Suprapubic skin (tissue), 4 donors: ENCODE results near the gene RASAL3. TPM values are rescaled to one million over a fixed set of nuclear protein-coding genes. Genes with fewer than 3 reads are reported as not detected.
A peak's percentile ranks its signal among the peaks of the same experiment; 100 is the strongest.

Source experiments
- DNase-seq, 2 donors: peaks; one replicate each; pipeline ENCODE4 v3.0.0-alpha.2; 2019; ENCODE audit warnings: low spot score in 2 of 2
- H3K27ac ChIP-seq: fragments of 200-600 bp; sonication (generic); one replicate; pipeline ENCODE4 v1.5.1; 2019
- H3K27me3 ChIP-seq: fragments of 200-600 bp; sonication (generic); one replicate; pipeline ENCODE4 v1.5.1; 2019
- H3K36me3 ChIP-seq: fragments of 200-600 bp; sonication (generic); one replicate; pipeline ENCODE4 v1.5.1; 2019
- H3K4me1 ChIP-seq: fragments of 200-600 bp; sonication (generic); one replicate; pipeline ENCODE4 v1.5.1; 2019
- H3K4me3 ChIP-seq: fragments of 200-600 bp; sonication (generic); one replicate; pipeline ENCODE4 v1.5.1; 2019; ENCODE audit warnings: mild to moderate bottlenecking
- H3K9me3 ChIP-seq: fragments of 200-600 bp; sonication (generic); one replicate; pipeline ENCODE4 v1.5.1; 2019
- EP300 ChIP-seq: sonication (generic); formaldehyde crosslinking; IDR thresholded peaks from one replicate; pipeline ENCODE4 v1.6.1; 2017; ENCODE audit warnings: antibody characterized with exemption
- POLR2A ChIP-seq, 2 donors: fragments of 450-650 bp; IDR thresholded peaks; one replicate each; pipeline ENCODE4 v1.6.1; 2017; ENCODE audit warnings: antibody characterized with exemption in 2 of 2, mild to moderate bottlenecking in 2 of 2, moderate library complexity in 2 of 2
- POLR2AphosphoS5 ChIP-seq, 3 donors: sonication (generic); formaldehyde crosslinking; IDR thresholded peaks; one replicate each; pipeline ENCODE4 v1.6.1; 2017; ENCODE audit warnings: antibody characterized with exemption in 3 of 3
- WGBS: methylation state at CpG from one replicate; pipeline ENCODE4 v1.1.5; 2018; 5-methylcytosine and 5-hydroxymethylcytosine counted together
- total RNA-seq, 4 donors: library from RNA; depleted of rRNA; stranded (reverse); fragments of >200 nt; gene quantifications; one replicate each; pipeline ENCODE4 v1.1.0, GENCODE V29; 2016
- TF ChIP-seq, protein P1 (sequence below), 2 donors: fragments of 200-600 bp in 1 of 2; fragments of 450-650 bp in 1 of 2; sonication (generic) in 1 of 2; IDR thresholded peaks; one replicate each; pipeline ENCODE4 v1.5.1; 2016 to 2019; ENCODE audit warnings: antibody characterized with exemption in 2 of 2, mild to moderate bottlenecking in 1 of 2, moderate library complexity in 1 of 2

The RASAL3 gene
- total RNA-seq, 4 donors from 2014 or later = 0.70 to 2.4 (median 1.0) TPM

DNA sequence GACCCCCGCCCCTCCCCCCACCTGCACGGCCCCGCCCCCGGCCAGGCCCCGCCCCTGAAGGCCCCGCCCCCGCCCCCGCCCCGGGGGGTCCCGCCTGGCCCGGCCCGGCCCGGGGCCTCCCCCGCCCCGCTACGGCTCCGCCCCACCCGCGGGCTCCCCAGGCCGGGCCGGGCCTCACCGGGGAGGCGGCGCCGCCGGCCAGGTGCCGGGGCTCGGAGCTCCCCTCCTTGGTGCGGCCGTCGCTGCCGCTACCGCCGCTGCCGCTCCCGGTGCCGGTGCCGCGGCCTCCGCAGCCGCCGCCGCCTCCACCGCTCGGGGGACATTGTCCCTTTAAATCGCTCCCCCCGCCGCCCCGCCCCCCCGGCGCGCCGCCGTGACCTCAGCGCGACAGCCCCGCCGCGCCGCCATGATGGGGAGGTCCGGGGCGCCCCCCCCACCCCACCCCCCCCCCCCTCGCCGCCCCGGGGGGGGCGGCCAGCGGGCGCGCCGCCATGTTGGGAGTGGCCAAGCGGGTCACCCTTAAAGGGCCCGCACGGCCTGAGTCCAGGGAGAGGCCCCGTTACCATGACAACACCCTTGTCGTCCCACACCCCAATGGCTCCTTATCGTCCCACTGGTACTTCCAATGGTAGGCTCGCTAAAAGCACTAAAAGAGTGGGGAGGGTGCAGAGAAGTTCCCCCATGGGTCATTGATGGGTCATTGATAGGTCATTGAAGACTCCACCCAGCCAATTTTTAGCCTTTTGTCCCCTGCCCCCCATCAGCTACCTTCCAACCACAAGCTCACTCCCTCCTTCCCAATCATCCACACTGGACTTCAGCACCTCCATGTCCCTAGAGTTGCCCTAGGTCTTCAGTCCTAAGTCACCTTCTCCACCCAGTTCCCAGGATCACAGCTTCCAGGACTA, 14.5 kb downstream of the RASAL3 start, which contains the start of gene WIZ:
Gene WIZ (minus strand): TSS at position 337 of the 908 bp plus-strand sequence. CDS start 1,649 bp downstream, outside the sequence.
- peaks cover 26% of the 10 kb centered on the region for H3K4me1 ChIP-seq
- peak; percentile 90 to 91 for DNase-seq
- H3K27ac ChIP-seq = peak within 1 kb of the TSS; percentile 83
- peak within 1 kb of the TSS; percentile 79 for H3K4me3 ChIP-seq
- no peaks in the 10 kb centered on the region for H3K27me3 ChIP-seq
- 2% methylated on average over 18 of the region's 77 CpGs for WGBS
- TF ChIP-seq POLR2AphosphoS5 (IDR thresholded peaks at IDR 0.05) = no peak
- TF ChIP-seq POLR2A (IDR thresholded peaks at IDR 0.05) = no peak
- TF ChIP-seq EP300 = no peak
- H3K36me3 ChIP-seq = no peaks in the 10 kb centered on the region
- H3K9me3 ChIP-seq = no peaks in the 10 kb centered on the region

DNA sequence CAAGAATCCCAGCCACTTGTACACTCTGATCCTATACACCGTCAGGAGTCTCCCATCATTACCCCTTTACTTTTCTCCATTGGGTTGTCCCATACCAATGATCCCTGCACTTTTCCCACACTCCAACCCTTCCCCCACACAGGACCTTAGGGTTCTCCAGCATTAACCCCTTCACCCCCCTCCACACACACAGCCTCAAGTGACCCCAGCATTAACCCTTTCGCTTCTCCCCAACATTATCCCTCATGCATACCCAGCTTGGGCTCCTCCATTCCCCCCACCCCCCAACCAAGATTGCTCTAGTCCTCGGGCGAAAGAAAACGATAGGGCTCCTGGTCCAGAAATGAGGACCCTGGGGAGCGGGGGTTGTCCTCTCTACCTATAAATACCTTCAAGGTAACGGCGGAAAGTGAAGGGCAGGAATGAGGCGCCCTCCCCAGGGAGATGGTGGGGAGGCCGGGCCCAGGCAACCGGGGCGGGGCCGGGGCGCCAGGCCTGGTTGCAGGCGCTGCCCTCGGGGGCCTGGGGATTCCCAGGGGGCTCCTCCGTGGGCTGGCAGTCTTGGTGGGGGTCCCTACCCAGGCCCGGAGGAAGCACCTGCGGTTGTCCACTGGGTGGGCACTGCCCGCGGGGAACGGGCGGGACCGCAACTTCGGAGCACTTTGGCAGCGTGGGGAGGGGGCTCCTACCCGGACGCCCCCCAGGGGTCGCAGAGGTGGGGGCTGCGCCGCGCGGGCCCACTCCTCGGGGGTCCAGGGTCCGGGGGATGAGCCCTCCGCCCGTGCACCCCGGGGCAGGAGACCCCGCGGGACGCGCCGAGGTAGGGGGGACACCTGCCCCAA, 15.3 kb downstream of the RASAL3 start:
- H3K36me3 ChIP-seq = no peaks in the 10 kb centered on the region
- H3K27me3 ChIP-seq = no peaks in the 10 kb centered on the region
- 9% methylated on average over 14 of the region's 43 CpGs for WGBS
- TF ChIP-seq, protein P1, sequence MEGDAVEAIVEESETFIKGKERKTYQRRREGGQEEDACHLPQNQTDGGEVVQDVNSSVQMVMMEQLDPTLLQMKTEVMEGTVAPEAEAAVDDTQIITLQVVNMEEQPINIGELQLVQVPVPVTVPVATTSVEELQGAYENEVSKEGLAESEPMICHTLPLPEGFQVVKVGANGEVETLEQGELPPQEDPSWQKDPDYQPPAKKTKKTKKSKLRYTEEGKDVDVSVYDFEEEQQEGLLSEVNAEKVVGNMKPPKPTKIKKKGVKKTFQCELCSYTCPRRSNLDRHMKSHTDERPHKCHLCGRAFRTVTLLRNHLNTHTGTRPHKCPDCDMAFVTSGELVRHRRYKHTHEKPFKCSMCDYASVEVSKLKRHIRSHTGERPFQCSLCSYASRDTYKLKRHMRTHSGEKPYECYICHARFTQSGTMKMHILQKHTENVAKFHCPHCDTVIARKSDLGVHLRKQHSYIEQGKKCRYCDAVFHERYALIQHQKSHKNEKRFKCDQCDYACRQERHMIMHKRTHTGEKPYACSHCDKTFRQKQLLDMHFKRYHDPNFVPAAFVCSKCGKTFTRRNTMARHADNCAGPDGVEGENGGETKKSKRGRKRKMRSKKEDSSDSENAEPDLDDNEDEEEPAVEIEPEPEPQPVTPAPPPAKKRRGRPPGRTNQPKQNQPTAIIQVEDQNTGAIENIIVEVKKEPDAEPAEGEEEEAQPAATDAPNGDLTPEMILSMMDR (IDR thresholded peaks at IDR 0.05) = no peak
- TF ChIP-seq EP300 (no peak), POLR2AphosphoS5 (IDR thresholded peaks at IDR 0.05) (no peak), POLR2A (IDR thresholded peaks at IDR 0.05) (no peak)
- H3K27ac ChIP-seq = peak overlapping the region; percentile 24
- peaks cover 26% of the 10 kb centered on the region for H3K4me1 ChIP-seq
- H3K9me3 ChIP-seq = no peaks in the 10 kb centered on the region
- peak overlapping the region; percentile 79 for H3K4me3 ChIP-seq
- peak in 1 of 2 donors; percentile 73 for DNase-seq

DNA sequence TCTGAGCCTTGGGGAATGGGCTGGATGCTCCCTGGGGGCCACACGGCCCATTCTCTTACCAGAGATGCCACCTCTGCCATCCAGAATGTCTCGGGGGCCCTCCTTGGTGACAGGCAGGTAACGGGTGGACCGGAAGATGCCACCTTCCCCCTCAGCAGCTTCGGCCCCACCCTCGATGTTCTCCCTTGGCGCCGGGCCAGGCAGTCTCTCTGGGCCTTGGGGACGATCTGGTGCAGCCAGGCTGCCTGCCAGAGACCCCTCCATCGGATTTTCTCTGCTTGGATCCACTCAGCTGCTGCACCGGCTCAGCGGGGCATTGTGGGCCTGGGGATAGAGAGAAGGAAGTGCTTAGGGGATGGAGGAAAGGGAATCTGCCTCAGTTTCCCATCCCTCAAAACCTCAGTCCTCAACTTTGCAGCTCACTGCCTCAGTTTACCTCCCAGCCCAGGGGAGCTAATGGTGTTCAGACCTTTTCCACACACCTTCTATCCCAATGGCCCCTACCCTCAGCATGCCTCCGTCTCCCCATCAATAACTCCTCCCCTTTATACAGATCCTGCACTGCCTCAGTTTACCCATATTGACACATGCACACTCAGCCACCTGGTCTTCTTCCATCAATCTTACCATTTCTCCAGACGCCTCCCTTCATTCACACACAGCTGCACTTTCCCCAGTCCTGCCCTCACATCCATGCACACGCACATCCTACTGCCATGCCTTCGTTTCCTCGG, 16.1 kb downstream of the RASAL3 start:
- 54% methylated on average over 17 of the region's 17 CpGs for WGBS
- TF ChIP-seq EP300 = no peak
- TF ChIP-seq, protein P1 (IDR thresholded peaks at IDR 0.05) = no peak
- no peak for TF ChIP-seq POLR2A (IDR thresholded peaks at IDR 0.05)
- no peak for TF ChIP-seq POLR2AphosphoS5 (IDR thresholded peaks at IDR 0.05)
- Histone ChIP-seq H3K4me1 (peaks cover 23% of the 10 kb centered on the region), H3K27ac (no peak overlapping the region), H3K27me3 (no peaks in the 10 kb centered on the region), H3K36me3 (no peaks in the 10 kb centered on the region), H3K4me3 (no peak overlapping the region), H3K9me3 (no peaks in the 10 kb centered on the region)
- DNase-seq = peak in 1 of 2 donors; percentile 74

DNA sequence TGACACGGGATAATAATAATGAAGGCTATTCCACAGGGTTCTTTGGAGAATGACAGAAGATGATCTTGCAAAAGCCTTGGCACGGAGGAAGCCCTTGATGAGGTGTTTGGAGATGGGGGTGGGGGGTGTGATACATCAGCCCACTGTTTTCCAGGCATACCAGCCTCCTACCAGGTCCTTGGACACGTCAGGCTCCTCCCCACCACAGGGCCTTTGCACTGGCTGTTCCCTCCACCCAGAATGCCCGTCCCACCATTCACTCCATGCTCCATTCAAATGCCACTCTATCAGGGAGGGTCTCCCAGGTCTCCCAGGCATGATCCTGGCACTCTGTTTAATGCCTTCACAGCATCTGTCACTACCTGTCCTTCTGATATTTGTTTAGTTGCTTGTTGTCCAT, 17.3 kb downstream of the RASAL3 start:
- Histone ChIP-seq H3K27me3 (no peaks in the 10 kb centered on the region), H3K4me3 (no peak overlapping the region), H3K27ac (no peak overlapping the region), H3K4me1 (peaks cover 12% of the 10 kb centered on the region), H3K36me3 (no peaks in the 10 kb centered on the region), H3K9me3 (no peaks in the 10 kb centered on the region)
- DNase-seq = no peak
- WGBS = 76% methylated on average over 4 of the region's 4 CpGs
- TF ChIP-seq POLR2AphosphoS5 (IDR thresholded peaks at IDR 0.05) = no peak
- TF ChIP-seq POLR2A (IDR thresholded peaks at IDR 0.05) = no peak
- TF ChIP-seq EP300 = no peak
- TF ChIP-seq, protein P1 (IDR thresholded peaks at IDR 0.05) = no peak

DNA sequence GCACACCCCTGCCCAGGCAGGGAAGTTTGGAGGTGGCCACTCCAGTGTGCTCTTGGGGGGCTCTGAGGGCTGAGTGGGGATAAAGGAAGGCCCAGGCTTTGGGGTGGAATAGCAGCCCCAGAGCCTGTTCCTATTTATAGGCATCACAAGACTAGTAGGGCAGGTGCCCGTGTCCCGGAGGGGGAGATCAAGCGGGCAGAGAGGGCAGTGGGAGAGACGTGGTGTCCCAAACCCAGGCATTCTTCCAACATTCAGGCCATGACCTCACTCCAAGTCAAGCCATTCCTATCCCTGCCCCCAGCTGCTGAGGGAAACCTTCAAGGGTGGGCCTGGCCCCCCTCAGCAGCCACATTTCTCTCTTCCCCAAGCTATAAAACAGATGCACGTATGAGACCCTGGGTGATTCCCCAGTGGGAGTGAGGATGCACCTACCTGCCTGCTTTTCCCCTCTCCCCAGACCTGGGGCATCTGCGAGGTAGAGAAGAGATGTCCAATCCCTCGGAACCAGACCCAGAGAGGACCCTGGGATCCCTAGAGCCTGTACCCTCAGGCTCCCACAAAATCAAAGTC, 18.5 kb downstream of the RASAL3 start:
- TF ChIP-seq, protein P1 (IDR thresholded peaks at IDR 0.05) = no peak
- TF ChIP-seq POLR2AphosphoS5 (IDR thresholded peaks at IDR 0.05) (no peak), POLR2A (IDR thresholded peaks at IDR 0.05) (no peak), EP300 (no peak)
- DNase-seq = no peak
- WGBS = 65% methylated on average over 7 of the region's 7 CpGs
- Histone ChIP-seq H3K9me3 (no peaks in the 10 kb centered on the region), H3K27ac (no peak overlapping the region), H3K4me3 (no peak overlapping the region), H3K36me3 (no peaks in the 10 kb centered on the region), H3K27me3 (no peaks in the 10 kb centered on the region), H3K4me1 (peaks cover 12% of the 10 kb centered on the region)
